ENCODE measurements around the gene POP7.

Gene POP7

DNA sequence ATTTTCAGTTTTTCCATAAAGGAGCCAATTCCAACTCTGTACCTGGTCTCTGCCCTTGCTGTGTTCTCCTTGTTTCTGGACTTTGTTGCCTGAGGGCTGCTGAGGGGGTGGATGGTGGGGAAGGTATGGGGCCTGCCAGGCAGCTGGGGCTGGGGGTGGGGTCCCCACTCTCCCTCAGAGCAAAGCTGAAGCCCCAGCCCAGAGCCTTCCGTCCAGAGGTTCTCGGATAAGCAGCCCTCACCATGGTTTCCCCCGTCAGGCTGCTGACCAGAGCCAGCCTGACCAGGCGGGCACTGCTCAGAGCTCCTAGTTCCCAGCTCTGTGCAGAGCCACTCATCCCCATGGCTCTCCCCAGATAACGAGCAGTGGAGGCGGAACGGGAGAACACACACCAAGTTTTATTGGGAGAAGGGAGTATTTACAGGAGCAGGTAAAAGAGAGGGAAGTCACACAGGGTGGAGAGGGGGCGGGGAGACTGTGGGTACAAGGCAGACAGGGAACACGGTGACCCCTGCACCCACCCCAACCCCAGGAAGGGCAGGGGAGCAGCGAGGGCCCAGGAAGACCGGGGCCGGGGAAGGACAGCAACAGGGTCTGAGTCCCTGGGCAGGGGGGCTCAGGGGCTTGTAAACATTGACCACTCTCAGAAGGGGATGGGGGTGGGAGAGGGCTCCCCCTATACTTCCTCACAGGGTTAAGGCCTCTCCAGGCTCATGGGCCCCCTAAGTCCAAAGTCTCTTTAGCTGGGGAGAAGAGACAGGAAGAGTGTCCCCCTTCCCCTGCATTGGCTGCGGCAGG, 26.6 kb upstream of the POP7 start:
- DNase-seq = no peak

DNA sequence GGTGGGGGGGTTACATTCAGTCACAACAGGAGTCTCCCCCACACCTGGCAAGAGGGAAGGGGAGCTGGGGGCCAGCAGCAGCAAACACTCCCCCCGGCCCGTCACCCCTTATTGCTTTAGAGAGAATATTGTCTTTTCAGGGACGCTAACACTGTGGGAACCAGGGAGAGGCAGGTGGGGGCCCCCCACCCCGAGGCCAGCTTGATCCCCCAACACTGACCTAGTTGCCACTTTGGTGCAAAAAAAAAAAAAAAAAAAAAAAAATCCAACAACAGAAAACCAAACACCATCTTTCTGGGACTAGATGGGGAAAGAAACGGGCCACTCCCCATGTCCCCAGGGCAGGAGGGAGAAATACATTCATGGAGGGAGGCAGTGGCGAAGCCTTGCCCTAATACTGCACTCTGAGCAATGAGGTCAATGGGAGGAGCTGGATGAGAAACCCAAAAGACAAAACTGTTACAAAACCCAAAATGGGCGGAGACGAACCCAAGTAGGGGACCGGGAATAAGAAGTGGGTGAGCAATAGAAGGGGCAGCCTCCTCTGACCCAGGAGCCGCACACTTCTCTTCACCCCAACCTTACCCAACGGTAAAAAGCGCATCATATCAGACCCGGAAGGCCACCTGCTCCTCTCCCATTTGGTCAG, 25.9 kb upstream of the POP7 start:
- DNase-seq = no peak

DNA sequence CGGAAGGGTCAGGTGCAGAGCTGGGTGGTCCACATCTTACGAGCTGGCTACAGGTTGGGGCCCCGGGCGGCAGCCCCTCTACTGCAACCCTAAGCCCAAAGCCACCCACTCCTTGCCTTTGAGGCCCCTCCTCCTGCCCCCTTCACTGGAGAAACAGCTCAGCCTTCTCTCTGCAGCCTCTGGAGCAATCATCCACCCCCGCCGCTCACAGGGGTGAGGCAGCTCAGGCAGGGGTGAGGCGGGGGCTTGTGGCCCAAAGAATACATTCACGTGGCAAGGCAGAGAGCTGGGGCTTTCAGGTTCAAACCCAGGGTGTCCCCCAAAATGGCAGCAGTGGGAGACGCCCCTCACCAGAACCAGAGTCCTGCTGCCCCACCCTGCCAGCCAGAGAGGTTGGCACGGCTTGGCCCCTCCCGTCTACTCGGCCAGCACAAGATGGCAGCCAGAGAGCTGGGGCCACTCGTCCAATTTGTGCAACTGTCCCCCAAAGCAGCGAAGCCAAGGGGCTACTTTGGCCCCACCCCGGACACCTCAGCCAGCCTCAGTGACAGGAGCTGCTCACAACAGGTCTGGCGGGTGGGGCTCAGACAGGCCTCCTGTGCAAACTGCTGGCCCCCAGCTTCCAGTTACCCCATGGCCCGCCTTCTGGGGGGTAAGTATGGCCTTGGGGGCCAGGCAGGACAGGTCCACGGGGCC, 25.2 kb upstream of the POP7 start:
- no peak for DNase-seq

DNA sequence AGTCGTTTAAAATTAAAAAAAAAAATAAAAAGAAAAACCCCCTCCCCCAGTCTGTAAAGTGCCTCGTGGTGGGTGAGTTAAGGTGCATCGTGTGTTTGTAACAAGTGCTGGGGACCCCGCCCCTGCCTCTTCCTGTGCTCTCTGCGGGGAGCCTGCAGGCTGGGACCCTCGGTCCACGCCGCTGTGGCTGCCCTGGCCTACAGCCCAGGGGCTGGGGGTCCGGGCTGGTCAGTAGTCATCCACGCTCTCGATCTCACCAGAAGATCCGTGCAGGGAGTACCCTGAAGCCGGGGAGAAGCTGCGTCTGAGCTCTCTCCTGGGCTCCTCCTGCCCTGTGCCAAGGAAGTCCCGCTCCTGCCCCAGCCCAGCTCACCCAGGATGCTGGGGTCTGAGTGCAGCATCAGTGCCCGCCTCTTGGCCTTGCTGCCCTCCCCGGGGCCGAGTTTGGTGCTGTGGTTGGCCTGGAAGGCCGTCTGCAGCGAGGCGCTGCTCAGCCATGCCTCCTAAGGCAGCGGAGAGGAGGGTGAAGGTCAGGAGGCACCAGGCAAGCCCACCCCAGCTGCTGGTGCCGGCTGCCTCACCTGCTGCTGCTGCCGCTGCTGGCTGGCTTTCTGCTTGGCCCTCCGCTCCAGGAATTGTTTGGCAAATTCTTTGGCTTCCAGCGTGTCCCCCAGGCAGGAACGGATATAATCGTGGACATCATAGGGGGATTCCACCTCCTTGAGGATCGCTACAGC, 24.3 kb upstream of the POP7 start:
- DNase-seq = no peak

DNA sequence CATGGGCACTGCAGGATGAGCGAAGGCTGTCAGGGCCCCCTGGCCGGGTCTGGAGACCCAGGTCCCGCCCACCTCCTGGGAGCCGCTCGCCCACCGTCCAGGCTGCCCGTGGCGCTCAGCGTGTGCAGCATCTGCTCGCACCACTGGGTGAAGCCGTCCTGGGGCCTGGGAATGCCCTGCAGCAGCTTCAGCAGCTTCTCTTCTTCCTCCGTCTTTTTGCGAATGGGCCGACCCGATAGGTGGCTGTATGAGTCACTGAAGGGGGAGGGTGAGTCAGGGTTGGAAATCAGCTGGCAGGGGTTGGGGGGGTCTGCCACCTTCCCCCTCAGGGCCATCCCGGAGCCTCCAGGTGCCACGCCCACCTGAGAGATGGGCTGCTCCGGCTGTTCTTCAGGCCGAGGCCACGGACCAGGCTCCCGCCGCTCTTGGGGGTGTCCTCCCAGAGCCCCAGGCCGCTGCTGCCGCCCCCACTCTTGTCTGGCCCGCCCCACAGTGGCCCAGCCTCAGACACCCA, 23.6 kb upstream of the POP7 start:
- DNase-seq = peak in 1 of 2 donors; percentile 42

DNA sequence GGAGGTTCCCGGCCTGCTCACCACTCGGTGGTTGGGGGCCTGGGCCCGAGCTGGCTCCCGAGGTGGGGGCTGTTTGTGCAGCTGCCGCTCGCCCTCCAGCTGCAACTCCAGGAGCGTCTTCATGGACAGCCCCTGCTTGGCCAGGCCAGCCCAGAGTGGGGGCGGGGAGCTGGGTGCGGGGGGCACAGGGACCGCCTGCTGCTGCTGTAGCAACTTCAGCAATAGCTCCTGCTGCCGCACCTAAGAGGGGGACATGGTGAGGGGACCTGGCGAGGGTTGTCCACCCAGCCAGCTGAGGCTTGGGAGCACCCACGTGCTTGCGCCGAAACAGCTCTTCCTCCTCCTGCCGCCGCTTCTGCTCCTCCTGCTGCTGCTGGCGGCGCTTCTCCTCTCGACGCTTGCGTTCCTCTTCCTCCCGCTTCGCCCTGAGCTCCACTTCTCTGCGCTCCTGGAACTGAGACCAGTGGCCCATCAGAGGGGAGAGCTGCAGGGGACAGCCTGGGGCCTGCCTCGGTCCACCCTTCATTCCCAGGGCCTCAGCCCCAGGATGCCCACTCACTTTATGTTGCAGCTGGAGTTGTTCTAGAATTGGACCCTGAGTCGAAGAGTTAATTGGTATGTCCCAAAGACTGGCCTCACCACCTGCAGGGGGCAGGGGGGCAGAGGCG, 22.8 kb upstream of the POP7 start:
- DNase-seq = no peak

DNA sequence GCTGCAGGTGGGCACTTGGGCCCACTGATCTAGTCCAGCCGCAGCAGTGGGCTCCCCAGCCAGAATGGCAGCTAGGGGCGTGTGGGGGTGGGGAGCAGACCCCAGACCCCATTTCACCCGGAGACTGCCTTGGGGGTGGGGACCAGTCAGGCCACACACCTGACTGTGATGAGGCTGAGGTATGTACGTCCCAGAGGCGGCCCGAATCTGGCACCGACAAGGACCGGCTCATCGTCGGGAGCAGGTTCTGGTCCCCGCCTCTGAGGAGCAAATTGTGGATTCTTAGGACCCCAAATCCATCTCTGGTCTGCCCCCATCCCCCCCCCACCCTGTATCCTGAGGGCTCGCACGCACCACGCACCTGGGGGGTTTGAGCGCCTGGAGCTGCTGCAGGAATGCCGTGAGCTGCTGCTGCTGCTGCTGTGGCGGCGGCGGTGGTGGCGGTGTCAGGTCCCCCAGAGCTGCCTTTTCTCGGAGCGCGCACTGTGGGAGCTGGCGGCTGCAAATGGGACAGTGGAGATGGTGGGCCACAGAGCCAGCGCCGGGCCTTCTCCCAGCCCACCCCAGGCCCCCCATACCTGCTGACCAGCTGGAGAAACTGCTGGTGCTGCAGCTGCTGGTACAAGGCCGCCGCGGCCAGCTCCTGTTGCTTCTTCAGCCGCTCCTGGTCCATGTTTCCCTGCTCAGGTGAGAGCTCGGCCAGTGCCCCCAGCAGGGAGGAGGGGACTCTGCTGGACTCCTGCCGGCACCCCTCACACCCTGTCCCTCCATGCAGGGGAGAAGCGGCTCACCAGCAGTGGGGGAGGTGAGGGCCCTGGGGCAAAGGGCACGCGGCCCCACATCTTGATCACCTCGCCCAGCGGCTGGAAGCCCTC, 22.0 kb upstream of the POP7 start:
- DNase-seq = no peak

DNA sequence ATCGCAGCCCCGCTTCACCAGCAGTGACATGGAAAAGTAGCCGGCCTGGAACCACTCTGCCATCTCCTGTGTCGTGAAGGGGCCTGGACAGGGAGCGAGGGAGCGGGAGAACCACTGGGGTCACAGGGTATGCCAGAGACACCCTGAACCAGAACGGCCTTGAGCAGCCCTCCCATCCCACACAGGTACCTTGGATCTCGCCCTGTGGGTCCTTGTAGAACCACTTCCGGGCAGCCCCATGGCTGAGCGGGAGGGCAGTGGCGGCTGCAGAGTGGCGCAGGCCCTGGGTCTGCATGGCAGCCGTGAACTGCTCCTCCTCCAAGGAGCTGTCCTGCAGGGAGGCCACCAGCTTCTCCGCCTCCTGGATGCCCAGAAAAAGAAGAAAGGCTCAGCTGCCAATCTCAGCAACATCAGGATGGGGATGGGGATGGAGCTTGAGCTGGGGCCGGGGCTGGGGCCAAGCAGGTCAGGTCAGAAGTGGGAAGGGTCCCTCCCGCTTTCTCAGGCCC, 21.3 kb upstream of the POP7 start:
- DNase-seq = no peak

DNA sequence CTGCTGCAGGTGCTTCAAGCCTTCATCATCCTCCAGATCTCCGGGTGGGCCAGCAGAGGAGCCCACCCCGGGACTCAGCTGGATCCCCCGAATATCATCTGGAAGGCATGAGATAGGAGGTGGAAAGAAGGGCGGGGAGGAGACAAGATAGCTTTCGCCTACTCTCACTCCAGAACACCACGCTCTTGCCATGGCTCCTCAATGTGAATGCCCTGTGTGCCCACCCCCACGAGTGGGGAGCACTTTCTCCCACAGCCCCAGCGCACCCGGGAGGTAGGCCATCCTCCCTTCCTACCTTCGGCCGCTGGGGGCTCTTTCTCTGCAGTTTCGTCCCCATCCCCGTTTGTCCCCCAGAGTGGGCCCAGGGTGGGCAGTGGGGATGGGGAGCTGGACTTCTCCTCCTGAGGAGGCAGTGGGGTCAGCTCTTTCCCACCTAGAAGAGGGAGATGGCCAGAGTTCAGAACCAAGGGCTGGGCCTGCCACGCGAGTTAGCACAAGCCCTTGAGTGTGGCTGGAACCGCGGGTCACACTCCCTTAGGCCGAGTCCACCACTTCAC, 20.8 kb upstream of the POP7 start:
- no peak for DNase-seq

DNA sequence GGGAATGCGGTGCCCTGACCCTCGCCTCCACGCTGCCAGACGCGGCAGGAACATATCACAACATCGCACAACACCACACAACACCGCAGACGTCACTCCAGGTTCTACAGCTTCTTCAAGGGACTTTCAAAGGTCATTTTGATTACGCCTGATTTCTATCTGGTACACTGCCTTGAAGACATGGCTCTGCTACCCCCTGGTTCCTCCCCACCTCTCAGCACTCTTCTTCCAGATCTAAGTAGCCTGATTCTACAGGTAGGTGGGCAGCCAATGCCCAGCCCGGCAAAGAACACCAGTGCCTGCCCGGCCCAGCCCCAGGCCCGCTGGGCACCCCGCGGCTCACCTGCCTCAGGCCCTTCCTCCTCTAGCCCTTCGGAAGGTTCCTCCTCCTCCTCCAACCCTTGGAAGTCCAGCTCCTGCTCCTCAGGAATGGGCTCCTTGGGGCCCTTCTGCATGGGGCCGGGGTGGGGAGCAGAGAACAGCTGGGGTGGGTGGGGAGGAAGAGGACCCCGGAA, 20.2 kb upstream of the POP7 start:
- DNase-seq = no peak

DNA sequence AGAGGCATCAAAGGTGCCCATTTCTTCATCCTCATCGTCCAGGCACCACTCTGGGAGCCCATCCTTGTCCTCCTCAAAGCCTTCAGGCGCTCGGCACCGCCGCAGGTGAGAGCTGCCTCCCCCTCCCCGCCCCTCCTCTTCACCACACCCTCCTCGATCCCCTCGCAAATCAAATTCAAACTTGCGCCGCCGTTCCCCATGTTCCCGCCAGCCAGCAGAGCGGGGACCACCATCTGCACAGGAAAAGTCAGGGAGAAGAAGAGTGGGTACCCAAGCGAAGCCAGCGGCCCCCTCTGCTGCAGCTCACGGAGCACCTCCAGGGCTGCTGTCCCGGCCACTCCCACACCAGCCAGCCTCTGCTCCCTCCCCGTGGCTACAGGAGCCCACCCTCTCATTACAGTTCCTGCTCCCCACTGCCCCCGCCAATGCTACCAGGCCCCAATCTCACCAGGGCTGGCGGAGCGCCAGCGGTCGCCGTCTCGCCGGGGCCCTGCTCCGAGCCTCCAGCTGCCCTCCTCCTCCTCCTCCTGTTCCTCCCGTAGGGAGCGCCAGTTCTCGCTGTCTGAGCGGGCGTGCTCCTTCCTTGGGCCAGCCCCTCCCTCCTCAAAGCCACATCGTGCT, 19.6 kb upstream of the POP7 start:
- no peak for DNase-seq

DNA sequence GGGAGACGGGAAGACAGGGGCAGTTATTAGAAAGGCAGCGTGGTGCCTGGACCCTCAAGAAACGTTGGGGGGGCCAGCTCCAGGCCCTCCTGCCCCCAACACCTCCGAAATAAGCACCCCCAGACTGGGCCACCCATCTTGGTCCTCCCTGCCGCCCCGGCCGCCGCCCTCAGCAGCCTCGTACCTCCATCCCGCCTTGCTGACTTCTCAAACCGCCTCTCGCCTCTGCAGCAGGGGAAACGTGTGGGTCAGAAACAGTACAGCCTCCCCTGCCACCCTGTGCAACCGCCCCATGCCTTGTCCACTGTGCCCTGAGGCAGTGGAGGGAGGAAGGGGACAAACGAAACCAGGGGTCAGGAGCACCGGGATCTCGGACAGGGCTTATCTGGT, 19.1 kb upstream of the POP7 start:
- DNase-seq = no peak

DNA sequence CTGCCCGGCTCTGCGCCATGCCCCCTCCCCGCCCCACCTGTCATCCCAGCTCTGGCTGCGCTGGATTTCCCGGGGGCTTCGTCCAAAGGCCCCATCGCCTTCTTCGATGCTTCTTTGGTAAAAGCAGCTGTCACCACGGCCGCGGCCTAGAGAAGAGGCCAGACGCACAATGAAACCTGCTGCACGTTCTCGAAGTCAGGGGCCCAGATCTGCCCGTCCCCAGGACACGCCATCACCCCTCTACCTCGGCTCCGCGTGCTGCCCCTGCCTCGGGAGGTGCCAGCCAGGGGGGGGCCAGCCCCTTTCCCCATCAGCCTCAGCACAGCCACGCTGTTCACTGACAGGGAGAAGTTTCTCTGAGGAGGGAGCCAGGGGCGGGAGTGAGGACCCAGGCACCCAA, 18.7 kb upstream of the POP7 start:
- no peak for DNase-seq

DNA sequence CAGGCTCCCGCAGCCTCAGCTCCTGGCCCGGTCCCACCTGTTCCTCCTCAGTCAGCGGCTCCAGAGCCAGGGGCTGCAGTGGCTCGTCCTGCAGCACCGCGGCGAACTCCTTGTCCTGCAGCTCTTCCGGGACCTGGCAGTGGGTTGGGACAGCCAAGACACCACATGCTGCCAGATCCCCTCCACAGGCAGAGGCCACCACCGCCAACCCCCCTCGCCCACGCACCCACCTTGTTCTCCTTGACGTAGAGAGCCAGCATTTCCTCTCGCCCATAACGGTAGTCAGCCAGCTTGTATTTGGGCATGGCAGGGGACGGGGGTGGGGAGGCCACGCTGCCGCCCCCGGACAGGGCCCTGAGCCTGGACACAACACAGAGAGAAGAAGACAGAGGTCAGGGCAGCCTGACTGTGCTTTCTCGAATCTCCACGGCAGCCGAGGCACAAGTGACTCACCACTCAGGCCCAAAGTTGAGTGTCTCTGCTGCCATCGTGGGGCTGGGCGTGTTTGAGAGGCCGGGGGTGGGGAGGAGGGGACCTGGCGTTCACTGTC, 18.1 kb upstream of the POP7 start:
- DNase-seq = no peak

DNA sequence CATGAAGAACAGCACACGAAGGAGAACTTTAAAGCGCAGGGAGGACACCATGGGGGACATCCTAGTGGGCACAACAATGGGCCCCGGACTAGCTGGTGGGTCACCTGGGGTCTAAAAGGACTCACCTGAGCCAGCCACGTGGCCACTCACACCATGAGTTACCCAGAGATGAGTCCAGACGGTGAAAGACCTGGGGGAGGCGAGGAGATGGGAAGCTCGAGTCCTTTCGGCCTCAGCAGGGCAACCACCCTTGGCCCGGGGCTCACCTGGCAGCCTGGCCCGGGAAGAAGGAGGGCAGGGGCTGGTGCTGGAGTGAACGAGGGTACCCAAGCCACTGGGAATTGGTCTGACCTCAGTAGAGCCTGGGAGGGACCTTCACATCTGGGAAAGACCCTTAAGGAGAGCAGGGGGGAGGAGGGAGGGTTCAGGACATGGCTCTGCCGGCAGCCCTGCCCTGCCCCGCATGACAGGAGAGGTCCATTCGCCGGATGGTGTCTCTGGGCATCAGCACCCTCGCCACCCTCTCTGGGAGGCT, 17.5 kb upstream of the POP7 start:
- no peak for DNase-seq

DNA sequence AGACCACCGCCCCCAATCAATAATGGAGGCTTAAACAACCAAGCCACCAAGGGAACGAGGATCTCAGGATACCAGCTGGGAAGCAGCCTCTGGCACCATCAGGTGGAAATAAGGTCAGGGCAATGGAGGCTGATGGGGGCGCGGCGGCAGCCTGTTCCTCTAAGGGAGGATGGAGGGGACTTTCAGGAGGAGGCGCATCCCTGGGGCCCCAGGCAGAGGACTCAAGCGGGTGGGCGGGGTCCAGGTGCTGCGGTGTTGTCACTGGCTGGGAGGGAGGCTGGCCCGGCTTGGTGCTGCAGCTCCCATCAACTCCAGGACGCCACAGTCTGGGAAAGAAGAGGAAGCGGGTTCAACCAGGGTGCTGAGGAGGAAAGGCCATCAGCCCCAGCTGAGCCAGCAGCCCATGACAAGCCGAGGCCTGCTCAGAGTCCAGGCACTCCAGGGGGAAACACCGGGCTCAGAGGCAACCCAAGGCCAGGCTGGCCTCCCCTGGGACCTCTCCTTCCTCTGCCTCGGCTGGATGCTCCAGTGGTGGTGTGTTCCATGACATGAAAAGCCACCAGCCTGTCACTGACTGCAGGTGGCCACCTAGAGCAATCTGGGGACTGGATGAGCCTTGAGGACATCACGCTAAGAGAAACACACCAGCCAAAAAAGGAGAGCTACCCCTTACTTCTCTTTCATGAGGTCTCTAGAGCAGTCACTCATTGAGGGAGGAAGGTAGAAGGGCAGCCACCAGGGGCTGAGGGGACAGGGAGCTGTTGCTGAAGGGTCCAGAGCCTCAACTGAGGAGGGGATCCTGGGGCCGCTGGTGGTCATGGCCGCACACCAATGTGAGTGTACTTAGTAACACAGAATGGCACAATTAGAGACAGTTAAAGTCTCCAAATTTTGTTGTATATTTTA, 16.4 kb upstream of the POP7 start:
- DNase-seq = no peak

DNA sequence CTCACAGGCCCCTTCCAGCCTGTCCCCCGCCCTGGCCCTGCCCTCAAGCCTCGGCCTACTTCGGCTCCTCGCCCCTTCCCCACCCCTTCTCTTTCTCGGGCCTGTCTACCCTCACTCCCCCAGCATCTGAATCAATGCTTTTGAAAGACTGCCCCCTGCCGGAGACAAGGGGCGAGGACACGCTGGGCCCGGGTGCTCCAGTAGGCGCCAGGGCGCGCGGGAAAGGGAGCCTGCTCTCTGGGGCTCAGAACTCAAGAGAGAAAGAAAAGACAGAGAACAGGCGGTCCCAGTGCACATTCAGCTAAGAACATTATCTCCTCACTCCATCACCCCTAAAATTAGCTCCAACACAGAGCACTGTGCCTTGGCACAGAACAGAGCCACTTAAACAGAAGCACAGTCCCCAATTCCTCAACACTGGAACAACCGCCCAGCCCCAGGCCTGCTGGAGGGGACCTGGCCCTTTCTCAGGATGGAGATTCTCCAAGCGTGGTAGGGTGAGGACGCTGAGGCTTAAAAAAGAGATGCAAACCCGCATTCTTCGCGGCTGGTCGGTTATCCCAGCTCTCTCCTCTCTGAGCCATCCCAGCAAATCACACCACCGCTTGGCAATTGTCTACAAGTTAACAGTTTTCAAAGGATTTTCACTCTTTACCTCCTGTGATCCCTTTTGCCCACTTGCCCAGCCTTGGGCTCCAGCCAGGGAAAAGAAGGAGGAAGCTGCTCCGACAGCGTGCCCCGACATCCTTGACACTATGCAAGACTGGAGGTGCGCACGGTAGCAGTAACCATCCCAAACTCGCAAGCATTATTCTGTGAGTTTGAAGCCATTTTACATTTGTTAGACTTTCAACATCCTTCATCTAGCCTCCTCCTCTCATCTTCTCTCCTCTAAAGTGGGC, 14.0 kb upstream of the POP7 start:
- DNase-seq = peak; percentile 75 to 86

DNA sequence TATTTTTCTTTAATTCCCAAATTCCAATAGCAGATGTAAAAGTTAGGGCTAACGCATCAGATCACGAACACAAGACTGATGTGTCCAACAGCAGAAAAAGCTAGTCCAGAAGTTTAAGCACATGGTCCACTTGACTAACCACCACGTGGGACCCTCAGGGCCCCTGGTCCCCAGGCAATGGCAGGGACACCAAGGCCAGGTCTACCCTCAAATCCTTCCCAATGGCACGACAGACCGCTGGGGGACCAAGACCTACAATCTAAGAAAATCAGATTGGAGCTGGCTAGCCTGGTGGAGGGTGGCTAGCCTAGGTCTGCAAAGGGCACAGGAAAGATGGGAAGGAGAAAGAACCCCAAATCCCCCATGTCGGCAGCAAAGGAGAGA, 13.4 kb upstream of the POP7 start:
- no peak for DNase-seq

All from activated CD4-positive, alpha-beta T cell treated with anti-CD3 and anti-CD28 coated beads for 4 hours (primary cell).